Motor neuron (in vitro differentiated cells): ENCODE measurements around the gene CEP126. TPM values are rescaled to one million over a fixed set of nuclear protein-coding genes. Genes with fewer than 3 reads are reported as not detected.

Experiments
- ATAC-seq, 8 experiments: fragments of 200-7000 bp; cut with Tn5 transposase; replicated peaks in 6 of 8; 2 replicates each; pipeline ENCODE4 v1.8.0; 2021; ENCODE audit warnings: mild to moderate bottlenecking in 8 of 8, moderate library complexity in 8 of 8
- H3K27ac ChIP-seq, 2 donors: fragments of 250-450 bp; sonication (Bioruptor Pico); 2 replicates each; pipeline ENCODE4 v1.9.0; 2021; ENCODE audit warnings: antibody characterized with exemption in 2 of 2, mild to moderate bottlenecking in 2 of 2, moderate library complexity in 1 of 2
- H3K4me1 ChIP-seq, 2 donors: fragments of 250-450 bp; sonication (Bioruptor Pico); replicated peaks in 1 of 2; 2 replicates each; pipeline ENCODE4 v1.6.1; 2021; ENCODE audit warnings: antibody characterized with exemption in 2 of 2, mild to moderate bottlenecking in 2 of 2, moderate library complexity in 1 of 2
- H3K4me3 ChIP-seq, 5 donors: fragments of 250-450 bp; sonication (Bioruptor Pico); 2 replicates each; pipeline ENCODE4 v1.9.0; 2021; ENCODE audit warnings: antibody characterized with exemption in 5 of 5, mild to moderate bottlenecking in 5 of 5, moderate library complexity in 4 of 5
- WGBS, 10 experiments: fragments of 450-650 bp; shearing (Covaris generic); methylation state at CpG; one replicate each; pipeline ENCODE4 v1.0.0; 2022; 5-methylcytosine and 5-hydroxymethylcytosine counted together
- in situ Hi-C, 9 experiments: fragments of 400-800 bp; cut with MboI; loops; one replicate each; pipeline ENCODE4 v1.15.0; 2021; ENCODE audit warnings: low sequenced_read_pairs in 9 of 9, low pct_unique_long_range_greater_than_20kb in 2 of 9; ENCODE audit not compliant: unreplicated experiment in 9 of 9
- total RNA-seq, 8 experiments: library from RNA; unstranded; fragments of 300-600 nt; gene quantifications; 2 replicates each; pipeline versions ENCODE4 v1.2.3 to v1.2.4, GENCODE V29; 2022

The CEP126 gene
- total RNA-seq, 8 experiments from 2014 or later: 2.0 to 17.4 (median 4.4) TPM

- no peak overlapping the region for H3K4me3 ChIP-seq
- 80 to 100% (median 89%) methylated on average over 1 to 3 of the region's 3 CpGs for WGBS, 10 experiments
- no peaks in the 10 kb centered on the region for H3K4me1 ChIP-seq
- H3K27ac ChIP-seq: no peak overlapping the region
- peak in 2 of 8 experiments; percentile 46 to 95 for ATAC-seq
- in situ Hi-C loops: loop anchor here in 4 of 9 experiments (10.0 to 25.0 kb wide), 4 partner anchors 137 to 564 kb away; no protein-coding TSS in a partner anchor
These were observed 87.0 kb downstream of the CEP126 start for GRCh38 chr11:102001657-102002338.

GRCh38 chr11:102004220-102004619 is 89.4 kb downstream of the CEP126 start:
- in situ Hi-C loops: loop anchor here in 4 of 9 experiments (10.0 to 25.0 kb wide), 4 partner anchors 139 to 567 kb away; no protein-coding TSS in a partner anchor
- Histone ChIP-seq H3K27ac (no peak overlapping the region), H3K4me1 (no peaks in the 10 kb centered on the region), H3K4me3 (no peak overlapping the region)
- no peak for ATAC-seq

DNA sequence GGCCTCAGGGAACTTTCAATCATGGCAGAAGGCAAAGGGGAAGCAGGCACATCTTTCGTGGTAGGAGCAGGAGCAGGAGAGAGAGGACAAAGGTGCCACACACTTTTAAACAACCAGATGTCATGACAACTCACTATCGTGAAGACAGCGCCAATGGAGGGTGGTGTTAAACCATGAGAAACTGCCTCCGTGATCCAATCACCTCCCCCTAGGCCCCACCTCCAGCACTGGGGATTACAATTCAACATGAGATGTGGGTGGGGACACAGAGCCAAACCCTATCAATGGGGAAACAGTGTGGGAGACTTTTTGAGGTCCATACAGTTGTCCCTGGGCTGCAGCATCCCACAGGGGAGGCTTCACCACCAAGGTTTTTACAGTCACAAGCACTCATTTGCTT is 90.5 kb downstream of the CEP126 start:
- ATAC-seq: no peak
- no peaks in the 10 kb centered on the region for H3K4me1 ChIP-seq
- WGBS, 10 experiments: 50 to 90% (median 78%) methylated on average over 1 to 3 of the region's 4 CpGs; no CpG with 5 or more reads in 4 of the 10 experiments
- H3K4me3 ChIP-seq: no peak overlapping the region
- H3K27ac ChIP-seq: no peak overlapping the region
- in situ Hi-C loops: loop anchor here in 4 of 9 experiments (10.0 to 25.0 kb wide), 4 partner anchors 141 to 568 kb away; no protein-coding TSS in a partner anchor

DNA sequence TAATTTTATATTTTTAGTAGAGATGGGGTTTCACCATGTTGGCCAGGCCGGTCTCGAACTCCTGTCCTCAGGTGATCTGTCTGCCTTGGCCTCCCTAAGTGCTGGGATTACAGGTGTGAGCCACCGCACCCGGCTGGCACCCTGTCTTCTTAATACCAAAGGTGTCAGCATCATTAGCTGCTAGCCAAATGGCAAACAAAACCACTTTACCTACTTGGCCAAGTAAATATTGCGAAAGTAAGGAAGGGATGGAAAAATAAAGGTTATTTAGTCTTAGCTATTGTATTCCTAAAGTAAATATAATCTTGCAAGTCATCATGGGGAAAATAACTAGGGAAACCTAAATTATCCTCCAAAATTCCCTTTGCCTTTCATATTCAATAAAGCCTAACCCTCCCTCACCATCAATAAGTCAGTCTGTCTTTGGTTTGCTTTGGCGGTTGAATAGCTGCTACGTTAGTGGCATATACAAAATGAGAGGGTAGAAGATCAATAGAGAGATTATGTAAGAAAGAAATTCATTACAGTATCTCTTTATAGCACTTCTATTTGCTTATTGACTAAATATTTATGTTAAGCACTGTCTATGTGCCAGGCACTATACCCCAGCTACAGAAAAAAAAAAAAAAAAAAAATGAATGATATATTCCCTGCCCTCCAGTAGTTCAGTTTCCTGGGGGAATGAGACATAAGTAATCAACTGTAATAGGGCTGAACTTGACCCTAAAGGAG is 92.2 kb downstream of the CEP126 start:
- H3K4me3 ChIP-seq: no peak overlapping the region
- peak in 1 of 8 experiments; percentile 14 for ATAC-seq
- in situ Hi-C loops: loop anchor here in 4 of 9 experiments (10.0 to 25.0 kb wide), 4 partner anchors 142 to 570 kb away; no protein-coding TSS in a partner anchor
- no peak overlapping the region for H3K27ac ChIP-seq
- H3K4me1 ChIP-seq: peaks cover 0 to 5% of the 10 kb centered on the region in 2 donors
- 82 to 100% (median 98%) methylated on average over 1 to 5 of the region's 7 CpGs for WGBS, 10 experiments

DNA sequence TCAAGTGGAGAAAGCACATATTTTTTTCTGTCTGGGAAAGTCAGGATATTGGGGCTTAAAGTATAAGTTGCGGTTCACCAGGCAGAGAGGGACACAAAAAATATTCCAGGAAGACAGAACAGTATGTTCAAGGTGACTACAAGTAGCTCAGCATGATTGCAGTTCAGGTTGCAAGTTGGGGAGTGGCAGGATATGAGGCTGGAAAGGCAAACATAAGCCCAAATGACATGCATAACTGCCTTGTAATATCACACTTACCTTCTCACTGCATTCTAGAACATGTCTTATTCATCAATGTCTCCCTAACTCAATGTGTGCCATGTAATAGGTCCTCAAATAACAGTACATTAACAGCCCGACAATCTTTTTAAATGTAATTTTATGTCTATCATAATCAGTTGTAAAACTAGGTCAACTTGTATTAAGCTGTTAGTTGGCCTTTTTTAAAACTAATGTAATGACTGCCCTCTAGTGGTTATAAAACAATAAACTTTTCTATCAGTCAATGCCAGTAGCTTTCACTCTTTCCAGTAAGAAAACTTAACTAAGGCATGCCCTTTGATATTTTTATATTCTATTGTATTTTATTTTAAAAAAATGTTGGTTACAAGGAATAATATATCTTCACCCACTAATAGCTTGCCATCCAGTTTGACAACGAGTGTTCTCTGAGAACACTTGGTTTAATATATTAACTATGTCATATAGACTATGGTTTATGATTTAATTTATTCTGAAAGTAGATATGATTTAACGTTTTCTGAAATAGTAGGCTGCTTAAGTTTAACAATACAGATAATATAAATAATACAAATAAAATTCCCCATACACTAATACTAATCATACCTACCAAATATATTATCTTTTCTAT is 93.0 kb downstream of the CEP126 start:
- in situ Hi-C loops: loop anchor here in 4 of 9 experiments (10.0 to 25.0 kb wide), 4 partner anchors 143 to 571 kb away; no protein-coding TSS in a partner anchor
- Histone ChIP-seq H3K27ac (no peak overlapping the region), H3K4me3 (no peak overlapping the region), H3K4me1 (peaks cover 0 to 5% of the 10 kb centered on the region in 2 donors)
- 3 to 100% (median 25%) methylated on average over 1 to 4 of the region's 4 CpGs for WGBS, 10 experiments
- ATAC-seq: peak in 6 of 8 experiments; percentile 36 to 61 (median 46)

- H3K4me3 ChIP-seq: no peak overlapping the region
- peak; percentile 78 to 99 (median 92) for ATAC-seq
- H3K4me1 ChIP-seq: peaks cover 0 to 5% of the 10 kb centered on the region in 2 donors
- no peak overlapping the region for H3K27ac ChIP-seq
- WGBS, 10 experiments: 10 to 69% (median 34%) methylated on average over 5 to 11 of the region's 12 CpGs
- in situ Hi-C loops: loop anchor here in 3 of 9 experiments (25.0 kb wide), 3 partner anchors 149 to 574 kb away; no protein-coding TSS in a partner anchor
These were observed 96.1 kb downstream of the CEP126 start for GRCh38 chr11:102010776-102011494.

- in situ Hi-C loops: loop anchor here in 3 of 9 experiments (25.0 kb wide), 3 partner anchors 151 to 576 kb away; no protein-coding TSS in a partner anchor
- H3K4me3 ChIP-seq: no peak overlapping the region
- 70 to 88% (median 83%) methylated on average over 1 to 3 of the region's 3 CpGs; no CpG with 5 or more reads in 4 of the 10 experiments for WGBS, 10 experiments
- H3K4me1 ChIP-seq: peaks cover 0 to 5% of the 10 kb centered on the region in 2 donors
- H3K27ac ChIP-seq: no peak overlapping the region
- no peak for ATAC-seq
These were observed 98.1 kb downstream of the CEP126 start for GRCh38 chr11:102012946-102013345.

GRCh38 chr11:102014756-102015155 is 99.9 kb downstream of the CEP126 start:
- H3K4me1 ChIP-seq: peaks cover 0 to 5% of the 10 kb centered on the region in 2 donors
- in situ Hi-C loops: loop anchor here in 3 of 9 experiments (25.0 kb wide), 3 partner anchors 152 to 577 kb away; no protein-coding TSS in a partner anchor
- H3K4me3 ChIP-seq: no peak overlapping the region
- 89 to 100% (median 94%) methylated on average over 2 to 5 of the region's 5 CpGs for WGBS, 10 experiments
- ATAC-seq: no peak
- no peak overlapping the region for H3K27ac ChIP-seq

- WGBS, 10 experiments: 20 to 98% (median 90%) methylated on average over 1 to 3 of the region's 3 CpGs; no CpG with 5 or more reads in 2 of the 10 experiments
- no peaks in the 10 kb centered on the region for H3K4me1 ChIP-seq
- ATAC-seq: no peak
- H3K4me3 ChIP-seq: no peak overlapping the region
- in situ Hi-C loops: loop anchor here in 3 of 9 experiments (25.0 kb wide), 3 partner anchors 155 to 580 kb away; no protein-coding TSS in a partner anchor
- H3K27ac ChIP-seq: no peak overlapping the region
These were observed 102.2 kb downstream of the CEP126 start for GRCh38 chr11:102017026-102017425.

DNA sequence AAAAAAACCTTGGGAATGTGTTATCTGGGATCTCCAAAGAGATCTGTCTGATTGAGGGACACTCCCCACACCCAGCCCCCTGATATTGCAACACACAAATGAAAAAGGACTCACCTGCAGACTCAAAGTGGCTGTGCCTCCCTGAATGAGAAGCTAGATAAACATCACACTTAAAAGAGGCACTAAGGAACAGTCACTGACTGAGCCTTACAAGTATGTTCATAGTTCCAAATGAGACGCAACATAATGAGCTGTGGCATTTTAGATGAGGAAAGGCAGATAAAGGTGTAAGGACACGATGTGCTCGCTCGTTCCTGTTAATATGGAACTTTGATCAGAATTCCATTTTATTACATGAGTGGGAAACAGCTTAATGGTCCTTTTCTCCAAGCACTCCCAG is 111.4 kb downstream of the CEP126 start:
- no peaks in the 10 kb centered on the region for H3K4me1 ChIP-seq
- in situ Hi-C loops: no loop called here
- ATAC-seq: no peak
- H3K27ac ChIP-seq: no peak overlapping the region
- no peak overlapping the region for H3K4me3 ChIP-seq
- WGBS, 10 experiments: 42 to 95% (median 83%) methylated on average over 2 to 4 of the region's 4 CpGs; no CpG with 5 or more reads in 4 of the 10 experiments

DNA sequence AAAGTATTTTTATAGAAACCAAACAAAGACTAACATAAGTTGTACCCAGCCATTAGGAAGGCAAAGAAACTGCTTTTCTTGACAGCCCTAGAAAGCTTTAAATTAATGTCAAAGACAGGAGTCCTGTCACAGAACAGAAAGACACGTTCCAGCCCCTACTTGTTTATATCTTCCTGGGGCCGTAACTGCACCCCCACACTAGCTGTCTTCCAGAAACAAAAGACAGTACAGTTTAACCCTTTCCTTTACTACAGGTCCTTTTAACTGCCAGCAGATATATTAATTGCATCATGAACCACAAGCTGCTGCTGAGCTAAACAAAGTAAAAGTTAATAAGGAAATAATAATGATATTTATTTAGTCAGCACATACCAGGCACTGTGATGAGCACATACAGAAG is 112.1 kb downstream of the CEP126 start:
- in situ Hi-C loops: no loop called here
- no peak overlapping the region for H3K4me3 ChIP-seq
- 0 to 31% (median 23%) methylated on average over 1 to 2 of the region's 2 CpGs; no CpG with 5 or more reads in 3 of the 10 experiments for WGBS, 10 experiments
- H3K27ac ChIP-seq: no peak overlapping the region
- H3K4me1 ChIP-seq: no peaks in the 10 kb centered on the region
- ATAC-seq: no peak

- no peak overlapping the region for H3K27ac ChIP-seq
- WGBS, 10 experiments: 86 to 100% (median 100%) methylated on average over 1 of the region's 1 CpG; no CpG with 5 or more reads in 6 of the 10 experiments
- H3K4me3 ChIP-seq: no peak overlapping the region
- in situ Hi-C loops: no loop called here
- ATAC-seq: no peak
- H3K4me1 ChIP-seq: no peaks in the 10 kb centered on the region
These were observed 121.9 kb downstream of the CEP126 start for GRCh38 chr11:102036757-102037156.
